ENCODE data around the gene SFMBT2.

GRCh38 chr10:7316839-7317238, 94.0 kb downstream of the SFMBT2 start:
- no peak for TF ChIP-seq CTCF (IDR thresholded peaks at IDR 0.05)
- no peak for TF ChIP-seq POLR2AphosphoS5 (IDR thresholded peaks at IDR 0.05)
